ENCODE results near the gene PAN3.

Gene PAN3

GRCh38 chr13:28337166-28338005 lies 199.0 kb downstream of the PAN3 start:
- DNase-seq (ENCODE audit: low spot score) = no peak

- no peak for DNase-seq (ENCODE audit: low spot score)
Observed at GRCh38 chr13:28338006-28338574, 199.7 kb downstream of the PAN3 start.

- no peak for DNase-seq (ENCODE audit: low spot score)
Observed at GRCh38 chr13:28338742-28339141, 200.4 kb downstream of the PAN3 start.

- DNase-seq (ENCODE audit: low spot score) = no peak
Observed at GRCh38 chr13:28339419-28339818, 201.1 kb downstream of the PAN3 start.

GRCh38 chr13:28340272-28340793 lies 202.0 kb downstream of the PAN3 start:
- no peak for DNase-seq (ENCODE audit: low spot score)

- no peak for DNase-seq (ENCODE audit: low spot score)
Observed at GRCh38 chr13:28342251-28342650, 203.9 kb downstream of the PAN3 start.

- DNase-seq (ENCODE audit: low spot score) = no peak
Observed at GRCh38 chr13:28344163-28344562, 205.8 kb downstream of the PAN3 start.
